ENCODE results near the gene CHST14.

- TF ChIP-seq CTCF (IDR thresholded peaks at IDR 0.05; ENCODE audit: insufficient read depth, low read depth, low read length) (no peak), EZH2 (IDR thresholded peaks at IDR 0.05; ENCODE audit: insufficient read depth, low read length) (no peak)
Measured at GRCh38 chr15:40512440-40512839, 41.7 kb downstream of the CHST14 start.
